Left lung (tissue), 10 donors: ENCODE results near the gene DNMT3A. TPM values are rescaled to one million over a fixed set of nuclear protein-coding genes. Genes with fewer than 3 reads are reported as not detected.

Experiments used
- ATAC-seq: fragments of 200-7000 bp; cut with Tn5 transposase; one replicate; pipeline ENCODE4 v1.9.1; 2020; ENCODE audit warnings: moderate library complexity
- DNase-seq, 4 donors: peaks; one replicate each; pipeline ENCODE4 v3.0.0-alpha.2; 2013 to 2020
- H3K27ac ChIP-seq, 2 donors: fragments of 200-600 bp; sonication (generic) in 1 of 2; one replicate each; pipeline versions ENCODE4 v1.5.0 to v1.8.0; 2020 to 2021
- H3K27me3 ChIP-seq, 2 donors: fragments of 200-600 bp; sonication (generic) in 1 of 2; one replicate each; pipeline versions ENCODE4 v1.5.0 to v1.8.0; 2020 to 2021
- H3K36me3 ChIP-seq, 2 donors: fragments of 200-600 bp; sonication (generic) in 1 of 2; one replicate each; pipeline versions ENCODE4 v1.5.0 to v1.8.0; 2020 to 2021
- H3K4me1 ChIP-seq, 2 donors: fragments of 200-600 bp; one replicate each; pipeline ENCODE4 v1.8.0; 2021
- H3K4me3 ChIP-seq, 2 donors: fragments of 200-600 bp; sonication (generic) in 1 of 2; one replicate each; pipeline versions ENCODE4 v1.5.0 to v1.8.0; 2020 to 2021; ENCODE audit warnings: mild to moderate bottlenecking in 1 of 2
- H3K9me3 ChIP-seq, 2 donors: fragments of 200-600 bp; sonication (generic) in 1 of 2; one replicate each; pipeline versions ENCODE4 v1.5.0 to v1.8.0; 2020 to 2021
- CTCF ChIP-seq, 2 donors: fragments of 200-600 bp; sonication (generic) in 1 of 2; IDR thresholded peaks; one replicate each; pipeline versions ENCODE4 v1.5.0 to v1.8.0; 2021; ENCODE audit warnings: antibody characterized with exemption in 2 of 2
- intact Hi-C, 2 donors: fragments of 100-400 bp; cut with DNase I; formaldehyde crosslinking; loops; one replicate each; pipeline versions ENCODE4 v1.11.2 to v1.14.2; 2022
- polyA plus RNA-seq, 6 donors: library from polyadenylated mRNA; unstranded; fragments of 120-200 nt; gene quantifications; one replicate each; pipeline ENCODE4 v1.2.1, GENCODE V29; 2013; ENCODE audit not compliant: insufficient read length in 6 of 6
- total RNA-seq, 2 donors: library from RNA; stranded (reverse); fragmentation: NEBNext Ultra II Directional; extraction: Animal tissue kit (Norgen Biotek cat#: 25700); gene quantifications; one replicate each; pipeline ENCODE4 v1.2.1, GENCODE V29; 2021
- donor health status: DM: no; HTN: yes; CAD: no.
- donor health status: DM: no; HTN: no; CAD: no.

Gene DNMT3A
- total and polyA plus RNA-seq, 8 donors, result 37.5 to 123 (median 100) TPM

DNA sequence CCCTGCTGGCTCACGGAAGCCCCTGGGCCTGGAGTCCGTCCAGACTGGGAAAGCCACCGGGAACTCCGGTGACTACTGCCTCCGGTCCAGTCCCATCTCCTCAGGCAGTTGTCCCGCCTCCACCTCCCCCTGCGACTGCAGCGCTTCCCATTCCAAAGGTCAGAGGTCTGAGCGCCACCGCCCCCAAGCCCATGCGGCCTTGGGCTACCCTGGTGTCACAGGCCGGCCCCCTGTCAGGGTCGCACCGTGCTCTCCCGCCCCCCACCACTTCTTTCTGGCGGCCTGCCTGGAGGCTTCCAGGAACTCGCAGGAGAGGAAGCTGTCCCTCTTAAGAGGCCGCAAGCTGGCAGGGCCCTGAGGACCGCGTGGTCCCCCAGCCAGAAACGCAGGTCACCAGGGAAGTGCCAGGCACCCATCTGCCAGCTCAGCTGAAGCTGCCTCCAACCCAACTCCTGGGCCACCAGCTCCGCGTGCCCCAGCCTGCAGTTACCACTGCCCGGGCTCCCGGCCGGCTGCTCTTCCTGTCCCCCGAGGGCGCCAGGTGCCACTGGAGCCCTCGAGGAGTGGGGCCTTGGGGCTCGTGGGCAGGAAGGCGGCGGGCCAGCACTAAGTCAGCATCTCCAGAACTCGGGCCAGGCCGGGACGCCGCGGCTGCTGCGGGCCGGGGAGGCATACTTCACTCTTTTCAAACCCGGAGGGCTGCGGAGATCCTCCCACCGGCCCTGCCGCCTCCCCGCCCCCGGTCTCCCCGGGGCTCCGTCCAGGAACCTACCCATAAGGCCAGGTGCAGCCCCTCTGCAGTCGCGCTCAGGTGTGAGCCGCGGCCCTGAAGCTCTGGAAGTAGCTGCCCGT lies 90.1 kb downstream of the DNMT3A start:
- no peak for TF ChIP-seq CTCF (IDR thresholded peaks at IDR 0.05)
- DNase-seq (peak in 3 of 4 donors; percentile 59 to 87 (median 67)), ATAC-seq (peak; percentile 62)
- H3K36me3 ChIP-seq, result peaks cover 0 to 29% of the 10 kb centered on the region in 2 donors
- intact Hi-C loops, result no loop called here
- peak overlapping the region; percentile 80 to 83 for H3K27ac ChIP-seq
- H3K27me3 ChIP-seq, result no peaks in the 10 kb centered on the region
- H3K4me1 ChIP-seq, result peaks cover 6 to 21% of the 10 kb centered on the region in 2 donors
- no peaks in the 10 kb centered on the region for H3K9me3 ChIP-seq
- H3K4me3 ChIP-seq, result peak overlapping the region; percentile 52 to 62

- ATAC-seq (no peak), DNase-seq (no peak)
- intact Hi-C loops, result no loop called here
- Histone ChIP-seq H3K4me1 (peaks cover 6 to 21% of the 10 kb centered on the region in 2 donors), H3K27ac (peak overlapping the region; percentile 80 to 83), H3K4me3 (peak overlapping the region; percentile 52 to 62), H3K27me3 (no peaks in the 10 kb centered on the region), H3K9me3 (no peaks in the 10 kb centered on the region), H3K36me3 (peaks cover 0 to 35% of the 10 kb centered on the region in 2 donors)
- no peak for TF ChIP-seq CTCF (IDR thresholded peaks at IDR 0.05)
These were observed 90.7 kb downstream of the DNMT3A start for GRCh38 chr2:25251071-25251421.

DNA sequence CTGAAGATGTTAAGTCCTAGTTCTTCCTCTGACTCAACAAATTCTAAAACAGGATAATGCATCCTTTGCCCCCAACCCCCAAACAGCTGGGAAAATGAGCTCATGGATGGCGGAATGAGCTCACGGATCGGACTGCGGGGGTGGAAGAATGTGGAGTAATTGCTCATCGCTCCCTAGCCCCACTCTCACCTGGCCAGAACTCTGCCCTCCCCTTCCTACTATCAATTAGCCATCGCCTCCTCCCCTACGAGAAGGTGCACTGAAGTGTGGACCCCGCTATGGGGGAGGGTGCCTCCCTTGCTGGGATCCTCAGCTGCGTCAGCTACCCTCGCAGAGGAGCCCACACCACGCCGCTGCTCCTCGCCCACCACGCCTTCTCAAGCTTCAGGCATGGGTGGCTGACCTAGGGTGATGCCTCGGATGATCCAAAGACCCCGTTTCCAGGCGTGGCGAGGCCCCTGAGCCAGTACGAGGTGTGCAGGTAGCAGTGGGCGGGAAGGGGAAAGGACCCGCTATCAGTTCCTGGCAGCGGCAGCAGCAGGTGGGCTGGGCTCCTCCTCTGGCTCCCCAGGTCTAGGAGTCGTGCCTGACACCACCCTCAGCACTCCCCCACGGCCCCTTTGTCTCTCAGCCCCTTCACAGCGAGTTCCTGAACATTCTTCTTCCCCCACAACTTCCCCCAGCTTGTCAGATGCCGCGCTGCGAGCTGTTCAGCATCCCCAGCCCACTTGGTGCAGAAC lies 91.2 kb downstream of the DNMT3A start:
- TF ChIP-seq CTCF (IDR thresholded peaks at IDR 0.05), result no peak
- Histone ChIP-seq H3K27ac (no peak overlapping the region), H3K4me3 (no peak overlapping the region), H3K4me1 (peaks cover 6 to 21% of the 10 kb centered on the region in 2 donors), H3K36me3 (peaks cover 0 to 35% of the 10 kb centered on the region in 2 donors), H3K27me3 (no peaks in the 10 kb centered on the region), H3K9me3 (no peaks in the 10 kb centered on the region)
- intact Hi-C loops, result no loop called here
- DNase-seq (no peak), ATAC-seq (no peak)

DNA sequence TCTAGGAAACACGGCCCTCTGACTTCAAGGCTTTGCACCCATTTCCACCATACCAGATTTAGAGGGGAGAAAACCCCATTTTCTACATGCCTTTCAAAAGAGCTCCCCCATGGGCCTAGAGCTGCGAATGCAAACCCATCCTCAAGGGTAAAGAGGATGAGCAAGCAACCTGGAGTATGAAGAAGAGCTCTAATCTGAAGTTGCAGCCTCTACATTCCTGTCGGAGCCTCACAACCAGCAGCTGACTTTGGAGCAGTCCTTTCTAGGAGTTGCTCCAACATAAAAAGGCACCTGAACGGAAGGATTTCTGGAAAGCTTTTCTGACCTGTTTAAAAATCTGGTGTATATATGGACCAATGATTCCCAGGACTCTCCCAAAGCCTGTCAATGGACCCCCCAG lies 91.9 kb downstream of the DNMT3A start:
- no peaks in the 10 kb centered on the region for H3K27me3 ChIP-seq
- peaks cover 6 to 21% of the 10 kb centered on the region in 2 donors for H3K4me1 ChIP-seq
- no peaks in the 10 kb centered on the region for H3K9me3 ChIP-seq
- no peak overlapping the region for H3K4me3 ChIP-seq
- DNase-seq (no peak), ATAC-seq (no peak)
- no peak overlapping the region for H3K27ac ChIP-seq
- peaks cover 0 to 35% of the 10 kb centered on the region in 2 donors for H3K36me3 ChIP-seq
- TF ChIP-seq CTCF (IDR thresholded peaks at IDR 0.05), result no peak
- intact Hi-C loops, result no loop called here
